ENCODE results near the gene TXNDC8.

GRCh38 chr9:110258690-110259091 is 79.0 kb downstream of the TXNDC8 start:
- TF ChIP-seq POLR2A (IDR thresholded peaks at IDR 0.05) (no peak), CTCF (IDR thresholded peaks at IDR 0.05) (no peak)
